Measurements from ENCODE around the gene ANKS1A. TPM values are rescaled to one million over a fixed set of nuclear protein-coding genes. Genes with fewer than 3 reads are reported as not detected.

ANKS1A gene
- total and polyA plus RNA-seq, 2 of the 4 experiments (the other 2 are of a cell fraction) = 7.2 to 7.5 TPM

- H3K4me1 ChIP-seq (ENCODE audit: control insufficient read depth, insufficient read depth, low read length) = peaks cover 29% of the 10 kb centered on the region
- dilution Hi-C loops (cut with HindIII; ENCODE audit: low sequenced_read_pairs, unreplicated experiment) (no loop called here), intact Hi-C loops (cut with micrococcal nuclease) (loop anchor here (5.0 kb wide), 1 partner anchor 38 kb away; no protein-coding TSS in a partner anchor), in situ Hi-C loops (cut with MboI; ENCODE audit: low sequenced_read_pairs) (no loop called here)
- H3K18ac ChIP-seq (ENCODE audit: low read depth, low read length) = no peak overlapping the region
- H3K23ac ChIP-seq (ENCODE audit: low read depth, low read length) = no peak overlapping the region
- TF ChIP-seq, protein P1, sequence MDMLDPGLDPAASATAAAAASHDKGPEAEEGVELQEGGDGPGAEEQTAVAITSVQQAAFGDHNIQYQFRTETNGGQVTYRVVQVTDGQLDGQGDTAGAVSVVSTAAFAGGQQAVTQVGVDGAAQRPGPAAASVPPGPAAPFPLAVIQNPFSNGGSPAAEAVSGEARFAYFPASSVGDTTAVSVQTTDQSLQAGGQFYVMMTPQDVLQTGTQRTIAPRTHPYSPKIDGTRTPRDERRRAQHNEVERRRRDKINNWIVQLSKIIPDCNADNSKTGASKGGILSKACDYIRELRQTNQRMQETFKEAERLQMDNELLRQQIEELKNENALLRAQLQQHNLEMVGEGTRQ (IDR thresholded peaks at IDR 0.05; ENCODE audit: low read depth, low read length) = 0 out of 2 replicates have a peak, but pooled peaks have one; percentile 18
- TF ChIP-seq CEBPB (IDR thresholded peaks at IDR 0.05; ENCODE audit: low read depth, low read length) (peak; percentile 27; the same call in 1 of the 2 replicates), BHLHE40 (IDR thresholded peaks at IDR 0.05; ENCODE audit: low read depth, low read length) (no peak)
- H2BK5ac ChIP-seq (ENCODE audit: low read depth, low read length, poor library complexity, severe bottlenecking) = no peak overlapping the region
- H3K36me3 ChIP-seq (ENCODE audit: control insufficient read depth, insufficient read depth, low read length) = no peaks in the 10 kb centered on the region
- H2AFZ ChIP-seq (replicated peaks; ENCODE audit: low read length, poor library complexity) = no peak overlapping the region
- no peaks in the 10 kb centered on the region for H3K27me3 ChIP-seq (ENCODE audit: control insufficient read depth, insufficient read depth, low read length)
- H3K9ac ChIP-seq (ENCODE audit: low read depth, low read length) = no peak overlapping the region
- POLR2A ChIA-PET (ENCODE audit: unreplicated experiment) = no interaction called here
- no peak overlapping the region for H4K91ac ChIP-seq (ENCODE audit: insufficient read depth, low read depth, low read length)
- H2AK9ac ChIP-seq (replicated peaks; ENCODE audit: low read depth, low read length, poor library complexity) = no peak overlapping the region
- H3K4me3 ChIP-seq (ENCODE audit: insufficient read depth, low read depth, low read length) = no peak overlapping the region
- no peak overlapping the region for H3K4ac ChIP-seq (ENCODE audit: low read depth, low read length)
- no peak overlapping the region for H2BK15ac ChIP-seq (ENCODE audit: low read depth, low read length)
- H3K79me1 ChIP-seq (ENCODE audit: low read depth in 1 of 2, low read length in 2 of 2) = peaks cover 6 to 11% of the 10 kb centered on the region in 2 experiments; a peak in 3 of 4 replicates
- no peak overlapping the region for H3K4me2 ChIP-seq (ENCODE audit: low read depth, low read length)
- no peaks in the 10 kb centered on the region for H4K20me1 ChIP-seq (ENCODE audit: insufficient read depth, low read length)
- H3K14ac ChIP-seq (replicated peaks; ENCODE audit: low read depth, low read length) = no peak overlapping the region
- no TSS peak for BruUV-seq (replicated peaks)
- peaks cover 19% of the 10 kb centered on the region for H3K9me1 ChIP-seq (ENCODE audit: insufficient read depth, low read length)
- WGBS, 2 experiments (ENCODE audit: extremely low coverage in 2 of 2, insufficient read length in 1 of 2) = no CpG with 5 or more reads among the region's 3 CpGs
- H4K8ac ChIP-seq (ENCODE audit: low read depth in 2 of 2, low read length in 2 of 2) = no peak overlapping the region
- CTCF ChIA-PET = interaction anchor here (0.6 kb wide), 1 partner anchor 100 kb away, joined by 5 read pairs; no protein-coding TSS in a partner anchor
- H3K56ac ChIP-seq (ENCODE audit: extremely low read depth, insufficient read depth, low read length) = no peak overlapping the region
- no peaks in the 10 kb centered on the region for H3K9me3 ChIP-seq (ENCODE audit: control insufficient read depth, insufficient read depth, low read length)
- no peak overlapping the region for H2BK120ac ChIP-seq (ENCODE audit: low read depth, low read length)
- H2BK20ac ChIP-seq (ENCODE audit: low read depth, low read length) = no peak overlapping the region
- ATAC-seq (ENCODE audit: low read depth) (no peak), DNase-seq (peak; percentile 78)
- H3K27ac ChIP-seq (ENCODE audit: insufficient read depth, low read length) = no peak overlapping the region
- no peak overlapping the region for H2AK5ac ChIP-seq (ENCODE audit: low read depth, low read length)
- peak overlapping the region; percentile 24; the same call in 1 of the 2 replicates for H4K5ac ChIP-seq (ENCODE audit: low read depth, low read length)
Observed at GRCh38 chr6:35014786-35015185, 125.7 kb downstream of the ANKS1A start.

Data from IMR-90 (cell line).